Adrenal gland (tissue), 5 donors: ENCODE data around the gene ZNF473.

Experiments used
- POLR2A ChIP-seq, 2 donors: fragments of 450-650 bp; IDR thresholded peaks; one replicate each; pipeline ENCODE4 v1.6.1; 2017; ENCODE audit warnings: antibody characterized with exemption in 2 of 2, mild to moderate bottlenecking in 2 of 2, moderate library complexity in 1 of 2
- TF ChIP-seq, protein P1 (sequence below), 6 experiments: fragments of 450-650 bp in 4 of 6; fragments of 200-600 bp in 2 of 6; sonication (generic) in 1 of 6; IDR thresholded peaks; 1 replicate in 5 of 6; 2 replicates in 1 of 6; pipeline versions ENCODE4 v1.5.1 to v1.8.0; 2016 to 2021; ENCODE audit warnings: antibody characterized with exemption in 6 of 6, mild to moderate bottlenecking in 2 of 6, moderate library complexity in 1 of 6
- donor health status: DM: no; HTN: no; CAD: no.

DNA sequence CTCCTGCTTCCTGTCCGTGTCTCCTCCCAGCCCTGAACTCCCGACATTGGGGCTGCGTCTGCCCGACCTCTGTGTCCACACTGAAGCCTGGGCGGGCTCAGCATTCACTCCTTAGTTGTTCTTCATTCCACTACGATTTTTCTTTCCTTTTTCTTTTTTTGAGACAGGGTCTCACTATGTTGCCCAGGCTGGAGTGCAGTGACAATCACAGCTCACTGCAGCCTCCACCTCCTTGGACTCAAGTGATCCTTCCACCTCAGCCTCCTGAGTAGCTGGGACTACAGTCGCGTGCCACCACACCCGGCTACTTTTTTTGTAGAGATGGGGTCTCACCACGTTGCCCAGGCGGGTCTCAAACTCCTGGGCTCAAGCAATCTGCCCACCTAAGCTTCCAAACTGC lies 41.3 kb upstream of the ZNF473 start:
- TF ChIP-seq, protein P1, sequence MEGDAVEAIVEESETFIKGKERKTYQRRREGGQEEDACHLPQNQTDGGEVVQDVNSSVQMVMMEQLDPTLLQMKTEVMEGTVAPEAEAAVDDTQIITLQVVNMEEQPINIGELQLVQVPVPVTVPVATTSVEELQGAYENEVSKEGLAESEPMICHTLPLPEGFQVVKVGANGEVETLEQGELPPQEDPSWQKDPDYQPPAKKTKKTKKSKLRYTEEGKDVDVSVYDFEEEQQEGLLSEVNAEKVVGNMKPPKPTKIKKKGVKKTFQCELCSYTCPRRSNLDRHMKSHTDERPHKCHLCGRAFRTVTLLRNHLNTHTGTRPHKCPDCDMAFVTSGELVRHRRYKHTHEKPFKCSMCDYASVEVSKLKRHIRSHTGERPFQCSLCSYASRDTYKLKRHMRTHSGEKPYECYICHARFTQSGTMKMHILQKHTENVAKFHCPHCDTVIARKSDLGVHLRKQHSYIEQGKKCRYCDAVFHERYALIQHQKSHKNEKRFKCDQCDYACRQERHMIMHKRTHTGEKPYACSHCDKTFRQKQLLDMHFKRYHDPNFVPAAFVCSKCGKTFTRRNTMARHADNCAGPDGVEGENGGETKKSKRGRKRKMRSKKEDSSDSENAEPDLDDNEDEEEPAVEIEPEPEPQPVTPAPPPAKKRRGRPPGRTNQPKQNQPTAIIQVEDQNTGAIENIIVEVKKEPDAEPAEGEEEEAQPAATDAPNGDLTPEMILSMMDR (IDR thresholded peaks at IDR 0.05): no peak
- no peak for TF ChIP-seq POLR2A (IDR thresholded peaks at IDR 0.05)
